ENCODE data around the gene ABCA7. TPM values are rescaled to one million over a fixed set of nuclear protein-coding genes. Genes with fewer than 3 reads are reported as not detected.
A peak's percentile ranks its signal among the peaks of the same experiment; 100 is the strongest.

The ABCA7 gene
- total and polyA plus RNA-seq, 2 of the 13 experiments (the other 11 are each of a cell fraction or from before 2014, with no cell fraction given), result 4.4 to 32.4 TPM

DNA sequence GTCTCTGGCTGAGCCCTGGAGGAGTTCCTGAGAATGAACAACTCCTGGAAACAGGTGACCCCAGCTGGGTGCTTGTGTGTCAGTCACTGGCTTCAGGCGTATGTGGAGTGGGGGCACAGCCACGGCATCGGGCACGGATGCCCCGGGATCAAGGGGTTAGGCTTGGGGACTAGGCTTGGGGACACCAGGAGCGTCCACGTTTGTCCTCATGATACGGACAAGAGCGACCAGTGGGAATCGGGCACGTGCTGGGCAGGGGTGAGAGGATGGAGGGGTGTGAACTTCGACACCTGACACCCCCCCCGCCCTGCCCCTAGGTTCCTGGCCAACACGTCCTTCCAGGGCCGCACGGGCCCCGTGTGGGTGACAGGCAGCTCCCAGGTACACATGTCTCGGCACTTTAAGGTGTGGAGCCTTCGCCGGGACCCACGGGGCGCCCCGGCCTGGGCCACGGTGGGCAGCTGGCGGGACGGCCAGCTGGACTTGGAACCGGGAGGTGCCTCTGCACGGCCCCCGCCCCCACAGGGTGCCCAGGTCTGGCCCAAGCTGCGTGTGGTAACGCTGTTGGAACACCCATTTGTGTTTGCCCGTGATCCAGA lies 35.6 kb upstream of the ABCA7 start (continued):
- TF ChIP-seq PAXIP1 (CRISPR knock-in tag; conservative IDR thresholded peaks at IDR 0.05), result no peak
- TF ChIP-seq, protein P1, sequence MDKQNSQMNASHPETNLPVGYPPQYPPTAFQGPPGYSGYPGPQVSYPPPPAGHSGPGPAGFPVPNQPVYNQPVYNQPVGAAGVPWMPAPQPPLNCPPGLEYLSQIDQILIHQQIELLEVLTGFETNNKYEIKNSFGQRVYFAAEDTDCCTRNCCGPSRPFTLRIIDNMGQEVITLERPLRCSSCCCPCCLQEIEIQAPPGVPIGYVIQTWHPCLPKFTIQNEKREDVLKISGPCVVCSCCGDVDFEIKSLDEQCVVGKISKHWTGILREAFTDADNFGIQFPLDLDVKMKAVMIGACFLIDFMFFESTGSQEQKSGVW (CRISPR knock-in tag; IDR thresholded peaks at IDR 0.05; ENCODE audit: borderline replicate concordance), result no peak
- no peak for TF ChIP-seq ZMAT5 (CRISPR knock-in tag; IDR thresholded peaks at IDR 0.05; ENCODE audit: borderline replicate concordance, low read depth)
- TF ChIP-seq GTF3A (CRISPR knock-in tag; conservative IDR thresholded peaks at IDR 0.05), result no peak
- TF ChIP-seq TMF1 (CRISPR knock-in tag; IDR thresholded peaks at IDR 0.05; ENCODE audit: low read depth), result 0 out of 2 replicates have a peak, but pooled peaks have one; percentile 33
- TF ChIP-seq, protein P2, sequence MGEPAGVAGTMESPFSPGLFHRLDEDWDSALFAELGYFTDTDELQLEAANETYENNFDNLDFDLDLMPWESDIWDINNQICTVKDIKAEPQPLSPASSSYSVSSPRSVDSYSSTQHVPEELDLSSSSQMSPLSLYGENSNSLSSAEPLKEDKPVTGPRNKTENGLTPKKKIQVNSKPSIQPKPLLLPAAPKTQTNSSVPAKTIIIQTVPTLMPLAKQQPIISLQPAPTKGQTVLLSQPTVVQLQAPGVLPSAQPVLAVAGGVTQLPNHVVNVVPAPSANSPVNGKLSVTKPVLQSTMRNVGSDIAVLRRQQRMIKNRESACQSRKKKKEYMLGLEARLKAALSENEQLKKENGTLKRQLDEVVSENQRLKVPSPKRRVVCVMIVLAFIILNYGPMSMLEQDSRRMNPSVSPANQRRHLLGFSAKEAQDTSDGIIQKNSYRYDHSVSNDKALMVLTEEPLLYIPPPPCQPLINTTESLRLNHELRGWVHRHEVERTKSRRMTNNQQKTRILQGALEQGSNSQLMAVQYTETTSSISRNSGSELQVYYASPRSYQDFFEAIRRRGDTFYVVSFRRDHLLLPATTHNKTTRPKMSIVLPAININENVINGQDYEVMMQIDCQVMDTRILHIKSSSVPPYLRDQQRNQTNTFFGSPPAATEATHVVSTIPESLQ (CRISPR knock-in tag; conservative IDR thresholded peaks at IDR 0.05), result no peak
- TF ChIP-seq, protein P3, sequence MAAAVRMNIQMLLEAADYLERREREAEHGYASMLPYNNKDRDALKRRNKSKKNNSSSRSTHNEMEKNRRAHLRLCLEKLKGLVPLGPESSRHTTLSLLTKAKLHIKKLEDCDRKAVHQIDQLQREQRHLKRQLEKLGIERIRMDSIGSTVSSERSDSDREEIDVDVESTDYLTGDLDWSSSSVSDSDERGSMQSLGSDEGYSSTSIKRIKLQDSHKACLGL (CRISPR knock-in tag; IDR thresholded peaks at IDR 0.05), result peak; percentile 32; the same call in 1 of the 2 replicates

All from HepG2 (cell line).